ENCODE data around the gene TMEM121B. TPM values are rescaled to one million over a fixed set of nuclear protein-coding genes. Genes with fewer than 3 reads are reported as not detected.

TMEM121B gene
- total RNA-seq, 1 experiment from 2014 or later = not detected

DNA sequence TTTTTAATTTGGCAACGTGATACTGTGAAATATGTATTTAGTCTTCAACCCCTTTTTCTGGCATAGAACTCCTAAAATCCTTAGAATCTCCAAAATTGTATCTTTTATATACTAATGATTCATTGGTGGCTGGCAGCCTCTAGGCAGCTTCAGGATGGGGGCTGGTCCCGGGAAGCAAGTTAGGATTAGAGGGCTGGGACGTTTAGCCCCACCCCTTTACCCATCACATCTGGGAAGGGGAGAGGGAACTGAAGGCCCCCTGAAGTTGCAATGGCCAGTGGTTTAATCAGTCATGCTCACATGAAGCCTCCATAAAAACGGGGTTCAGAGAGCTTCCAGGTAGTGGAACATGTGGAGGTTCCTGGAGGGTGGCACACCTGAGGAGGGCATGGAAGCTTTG, 29.3 kb downstream of the TMEM121B start:
- no peaks in the 10 kb centered on the region for H3K27me3 Mint-ChIP-seq (ENCODE audit: insufficient read depth, unreplicated experiment)
- H3K36me3 Mint-ChIP-seq (ENCODE audit: insufficient read depth, unreplicated experiment) = peaks cover 2% of the 10 kb centered on the region
- TF ChIP-seq, protein P1, sequence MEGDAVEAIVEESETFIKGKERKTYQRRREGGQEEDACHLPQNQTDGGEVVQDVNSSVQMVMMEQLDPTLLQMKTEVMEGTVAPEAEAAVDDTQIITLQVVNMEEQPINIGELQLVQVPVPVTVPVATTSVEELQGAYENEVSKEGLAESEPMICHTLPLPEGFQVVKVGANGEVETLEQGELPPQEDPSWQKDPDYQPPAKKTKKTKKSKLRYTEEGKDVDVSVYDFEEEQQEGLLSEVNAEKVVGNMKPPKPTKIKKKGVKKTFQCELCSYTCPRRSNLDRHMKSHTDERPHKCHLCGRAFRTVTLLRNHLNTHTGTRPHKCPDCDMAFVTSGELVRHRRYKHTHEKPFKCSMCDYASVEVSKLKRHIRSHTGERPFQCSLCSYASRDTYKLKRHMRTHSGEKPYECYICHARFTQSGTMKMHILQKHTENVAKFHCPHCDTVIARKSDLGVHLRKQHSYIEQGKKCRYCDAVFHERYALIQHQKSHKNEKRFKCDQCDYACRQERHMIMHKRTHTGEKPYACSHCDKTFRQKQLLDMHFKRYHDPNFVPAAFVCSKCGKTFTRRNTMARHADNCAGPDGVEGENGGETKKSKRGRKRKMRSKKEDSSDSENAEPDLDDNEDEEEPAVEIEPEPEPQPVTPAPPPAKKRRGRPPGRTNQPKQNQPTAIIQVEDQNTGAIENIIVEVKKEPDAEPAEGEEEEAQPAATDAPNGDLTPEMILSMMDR (IDR thresholded peaks at IDR 0.05; ENCODE audit: unreplicated experiment) = no peak
- no peak for DNase-seq (ENCODE audit: unreplicated experiment)
- no peaks in the 10 kb centered on the region for H3K9me3 Mint-ChIP-seq (ENCODE audit: unreplicated experiment)
- H3K4me3 Mint-ChIP-seq (ENCODE audit: unreplicated experiment) = no peak overlapping the region
- intact Hi-C loops (cut with micrococcal nuclease) = no loop called here
- peaks cover 5% of the 10 kb centered on the region for H3K4me1 Mint-ChIP-seq (ENCODE audit: insufficient read depth, unreplicated experiment)
- CTCF ChIA-PET = interaction anchor here (0.6 to 0.8 kb wide), 3 partner anchors 18 to 89 kb away, joined by 3 to 4 read pairs (median 3); no protein-coding TSS in a partner anchor
- POLR2A ChIA-PET = interaction anchor here (0.7 kb wide), 1 partner anchor 513 kb away, joined by 3 read pairs; no protein-coding TSS in a partner anchor
- H3K27ac Mint-ChIP-seq (ENCODE audit: low read depth, unreplicated experiment) = no peak overlapping the region
- BruUV-seq (replicated peaks) = no TSS peak

DNA sequence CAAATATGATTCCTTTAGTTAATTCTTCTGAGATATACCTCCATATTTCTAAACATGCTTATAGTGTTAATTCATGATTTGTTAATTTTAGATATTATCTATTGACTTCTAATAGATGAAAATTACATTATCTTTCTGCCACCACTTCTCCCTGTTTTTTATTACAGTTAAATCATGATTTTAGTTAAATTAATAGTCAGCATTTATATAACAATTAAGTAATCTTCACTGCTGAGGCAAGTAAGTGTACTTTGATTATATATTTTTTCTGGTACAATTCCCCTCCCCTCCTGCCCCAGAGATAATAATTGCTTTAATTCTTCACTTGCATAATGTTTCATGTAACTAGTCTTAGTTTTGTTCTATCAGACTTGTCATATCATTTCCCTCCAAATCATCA, 30.6 kb downstream of the TMEM121B start:
- BruUV-seq (replicated peaks) = no TSS peak
- ChIA-PET POLR2A (no interaction called here), CTCF (no interaction called here)
- Mint-ChIP-seq H3K36me3 (ENCODE audit: insufficient read depth, unreplicated experiment) (no peaks in the 10 kb centered on the region), H3K9me3 (ENCODE audit: unreplicated experiment) (no peaks in the 10 kb centered on the region), H3K4me1 (ENCODE audit: insufficient read depth, unreplicated experiment) (peaks cover 7% of the 10 kb centered on the region), H3K4me3 (ENCODE audit: unreplicated experiment) (no peak overlapping the region), H3K27me3 (ENCODE audit: insufficient read depth, unreplicated experiment) (no peaks in the 10 kb centered on the region), H3K27ac (ENCODE audit: low read depth, unreplicated experiment) (peak overlapping the region; percentile 59)
- no peak for DNase-seq (ENCODE audit: unreplicated experiment)
- intact Hi-C loops (cut with micrococcal nuclease) = no loop called here
- TF ChIP-seq, protein P1 (IDR thresholded peaks at IDR 0.05; ENCODE audit: unreplicated experiment) = no peak

DNA sequence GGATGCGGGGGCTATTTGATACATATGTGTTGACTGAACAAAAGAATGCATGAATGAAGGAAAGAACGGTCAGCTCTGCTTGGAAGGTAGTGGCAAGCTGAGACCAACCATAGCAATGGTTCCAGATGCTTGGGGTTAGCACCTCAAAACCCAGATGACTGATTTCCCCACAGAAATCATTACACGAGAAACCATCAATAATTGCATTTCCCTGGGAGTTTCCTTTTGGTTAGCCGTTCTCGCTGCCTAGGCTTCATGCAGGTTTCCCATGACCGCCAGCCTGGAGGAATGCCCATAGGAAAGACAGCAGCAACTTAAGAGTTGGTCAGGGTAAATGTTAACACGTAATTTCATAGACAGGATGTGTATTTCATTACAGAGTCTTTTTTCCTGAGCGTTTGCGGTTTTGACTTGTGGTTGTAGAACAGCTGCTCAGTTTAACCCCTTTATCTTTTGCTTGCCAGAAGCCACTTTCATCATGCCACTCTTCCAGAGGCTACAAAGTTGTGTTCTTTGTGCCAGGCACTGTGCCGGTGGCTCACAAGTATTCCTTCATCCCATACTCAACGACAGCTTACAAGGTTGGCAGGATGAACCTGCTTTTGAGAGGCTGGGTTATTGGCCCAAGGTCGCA, 33.5 kb downstream of the TMEM121B start:
- Mint-ChIP-seq H3K4me1 (ENCODE audit: insufficient read depth, unreplicated experiment) (peaks cover 14% of the 10 kb centered on the region), H3K4me3 (ENCODE audit: unreplicated experiment) (no peak overlapping the region), H3K27me3 (ENCODE audit: insufficient read depth, unreplicated experiment) (no peaks in the 10 kb centered on the region), H3K27ac (ENCODE audit: low read depth, unreplicated experiment) (no peak overlapping the region), H3K36me3 (ENCODE audit: insufficient read depth, unreplicated experiment) (no peaks in the 10 kb centered on the region), H3K9me3 (ENCODE audit: unreplicated experiment) (no peaks in the 10 kb centered on the region)
- intact Hi-C loops (cut with micrococcal nuclease) = no loop called here
- CTCF ChIA-PET = interaction anchor here (1.1 to 1.7 kb wide), 3 partner anchors 8 to 13 kb away, joined by 3 to 8 read pairs (median 7); no protein-coding TSS in a partner anchor
- POLR2A ChIA-PET = interaction anchor here (0.6 kb wide), 1 partner anchor 42 kb away, joined by 4 read pairs; no protein-coding TSS in a partner anchor
- no TSS peak for BruUV-seq (replicated peaks)
- DNase-seq (ENCODE audit: unreplicated experiment) = peak; percentile 18
- TF ChIP-seq, protein P1 (IDR thresholded peaks at IDR 0.05; ENCODE audit: unreplicated experiment) = no peak

DNA sequence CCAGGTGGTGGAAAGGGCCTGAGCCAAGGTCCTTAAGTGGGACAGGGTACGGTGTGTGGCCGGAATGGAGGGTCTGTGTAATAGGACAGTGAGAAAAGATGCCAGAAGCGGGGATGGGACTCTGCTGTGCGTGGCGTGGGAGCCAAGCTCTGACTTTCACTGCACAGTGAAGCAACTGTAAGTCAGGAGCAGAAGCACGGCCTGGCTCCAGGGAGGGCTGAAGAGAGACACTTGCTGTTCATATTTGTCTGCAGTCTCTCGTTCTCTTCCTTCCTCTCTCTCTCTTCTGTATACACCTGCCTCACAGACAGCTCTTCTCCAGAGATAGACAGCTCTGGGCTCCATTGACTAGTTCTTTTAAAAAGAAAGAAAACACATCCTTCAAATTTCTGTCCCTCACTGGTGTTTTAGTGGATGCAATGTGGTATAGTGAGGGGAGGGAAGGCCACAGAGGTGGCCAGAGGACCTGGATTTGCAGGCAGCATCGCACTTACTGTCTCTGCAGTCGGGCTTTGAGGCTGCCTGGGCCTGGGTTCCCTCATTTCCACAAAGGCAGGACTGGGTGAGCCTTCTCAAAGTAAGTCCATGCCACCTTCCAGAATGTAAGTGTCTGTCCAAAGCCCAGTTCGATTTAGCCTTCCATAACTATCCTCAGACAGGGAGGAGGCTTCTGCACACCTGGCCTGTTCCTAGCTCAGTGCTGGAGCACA, 34.2 kb downstream of the TMEM121B start:
- Mint-ChIP-seq H3K27me3 (ENCODE audit: insufficient read depth, unreplicated experiment) (no peaks in the 10 kb centered on the region), H3K27ac (ENCODE audit: low read depth, unreplicated experiment) (no peak overlapping the region), H3K4me3 (ENCODE audit: unreplicated experiment) (peak overlapping the region; percentile 30), H3K36me3 (ENCODE audit: insufficient read depth, unreplicated experiment) (no peaks in the 10 kb centered on the region), H3K9me3 (ENCODE audit: unreplicated experiment) (no peaks in the 10 kb centered on the region), H3K4me1 (ENCODE audit: insufficient read depth, unreplicated experiment) (peaks cover 14% of the 10 kb centered on the region)
- POLR2A ChIA-PET = no interaction called here
- no TSS peak for BruUV-seq (replicated peaks)
- TF ChIP-seq, protein P1 (IDR thresholded peaks at IDR 0.05; ENCODE audit: unreplicated experiment) = no peak
- intact Hi-C loops (cut with micrococcal nuclease) = no loop called here
- CTCF ChIA-PET = interaction anchor here (0.5 to 1.7 kb wide), 4 partner anchors 9 to 59 kb away, joined by 3 to 8 read pairs (median 5); no protein-coding TSS in a partner anchor
- no peak for DNase-seq (ENCODE audit: unreplicated experiment)

Measured in MCF 10A (cell line).